Activated naive CD8-positive, alpha-beta T cell treated with anti-CD3 and anti-CD28 coated beads, Interleukin-2, amount 10 ng/mL, durations not matched to agents 7 days and 5 days (primary cell): Measurements from ENCODE around the gene TRIM28. TPM values are rescaled to one million over a fixed set of nuclear protein-coding genes. Genes with fewer than 3 reads are reported as not detected.

Experiments
- ATAC-seq: fragments of 150-1000 bp; cut with Tn5 transposase; one replicate; pipeline ENCODE4 v1.10.0; 2021; ENCODE audit warnings: low read depth, moderate library complexity
- POLR2A ChIA-PET: fragments of 350-600 bp; sonication (Branson Sonifier 250); formaldehyde crosslinking; loops from one replicate; lab custom pipeline; 2021; ENCODE audit warnings: antibody characterized with exemption; lab: Charles Lee
- DNase-seq: peaks from one replicate; pipeline ENCODE4 v3.0.0; 2021
- H3K27ac Mint-ChIP-seq: one replicate; pipeline ENCODE4 v1.8.0; 2022; ENCODE audit warnings: mild to moderate bottlenecking, mixed read lengths
- H3K27me3 Mint-ChIP-seq: one replicate; pipeline ENCODE4 v1.8.0; 2022; ENCODE audit warnings: mild to moderate bottlenecking, moderate library complexity, mixed read lengths
- H3K36me3 Mint-ChIP-seq: one replicate; pipeline ENCODE4 v1.8.0; 2021; ENCODE audit warnings: mild to moderate bottlenecking, mixed read lengths
- H3K4me1 Mint-ChIP-seq: one replicate; pipeline ENCODE4 v1.8.0; 2021; ENCODE audit warnings: mixed read lengths
- H3K4me3 Mint-ChIP-seq: one replicate; pipeline ENCODE4 v1.8.0; 2022; ENCODE audit warnings: mild to moderate bottlenecking, moderate library complexity, mixed read lengths
- H3K9me3 Mint-ChIP-seq: one replicate; pipeline ENCODE4 v1.8.0; 2021; ENCODE audit warnings: mixed read lengths
- total RNA-seq, 2 experiments: library from RNA; stranded (reverse); gene quantifications; one replicate each; pipeline ENCODE4 v1.2.3, GENCODE V29; 2021

TRIM28 gene
- total RNA-seq, 2 experiments from 2014 or later = 409 to 412 TPM

- Mint-ChIP-seq H3K9me3 (no peaks in the 10 kb centered on the region), H3K27ac (peak overlapping the region; percentile 96), H3K27me3 (no peaks in the 10 kb centered on the region), H3K4me3 (peak overlapping the region; percentile 86), H3K36me3 (peaks cover 8% of the 10 kb centered on the region), H3K4me1 (peaks cover 30% of the 10 kb centered on the region)
- ATAC-seq (peak; percentile 9), DNase-seq (peak; percentile 72)
- POLR2A ChIA-PET = interaction anchor here (1.2 to 5.9 kb wide), 10 partner anchors 8 to 200 kb away, joined by 4 to 50 read pairs (median 8); partner anchors contain the start of genes CHMP2A, MZF1, TRIM28 and ZBTB45
These were observed 18.5 kb downstream of the TRIM28 start for GRCh38 chr19:58562122-58563033.

GRCh38 chr19:58563034-58563573, 19.2 kb downstream of the TRIM28 start:
- peaks cover 3% of the 10 kb centered on the region for H3K36me3 Mint-ChIP-seq
- peaks cover 31% of the 10 kb centered on the region for H3K4me1 Mint-ChIP-seq
- no peaks in the 10 kb centered on the region for H3K27me3 Mint-ChIP-seq
- DNase-seq (peak; percentile 63), ATAC-seq (no peak)
- POLR2A ChIA-PET = interaction anchor here (0.6 to 5.9 kb wide), 9 partner anchors 8 to 49 kb away, joined by 3 to 50 read pairs (median 9); partner anchors contain the start of genes CHMP2A, MZF1, TRIM28 and ZBTB45
- H3K4me3 Mint-ChIP-seq = peak overlapping the region; percentile 86
- peak overlapping the region; percentile 96 for H3K27ac Mint-ChIP-seq
- H3K9me3 Mint-ChIP-seq = no peaks in the 10 kb centered on the region

GRCh38 chr19:58563823-58564222, 20.0 kb downstream of the TRIM28 start:
- Mint-ChIP-seq H3K4me1 (peaks cover 35% of the 10 kb centered on the region), H3K27ac (peak overlapping the region; percentile 96), H3K36me3 (peaks cover 4% of the 10 kb centered on the region), H3K27me3 (no peaks in the 10 kb centered on the region), H3K9me3 (no peaks in the 10 kb centered on the region), H3K4me3 (peak overlapping the region; percentile 86)
- POLR2A ChIA-PET = interaction anchor here (0.9 to 4.0 kb wide), 4 partner anchors 9 to 43 kb away, joined by 3 to 26 read pairs (median 10); partner anchors contain the start of genes CHMP2A, MZF1 and ZBTB45
- DNase-seq = no peak
- no peak for ATAC-seq

- ATAC-seq (no peak), DNase-seq (no peak)
- no peak overlapping the region for H3K4me3 Mint-ChIP-seq
- no peaks in the 10 kb centered on the region for H3K9me3 Mint-ChIP-seq
- no peak overlapping the region for H3K27ac Mint-ChIP-seq
- peaks cover 30% of the 10 kb centered on the region for H3K4me1 Mint-ChIP-seq
- H3K36me3 Mint-ChIP-seq = peaks cover 10% of the 10 kb centered on the region
- POLR2A ChIA-PET = interaction anchor here (1.9 to 2.6 kb wide), 2 partner anchors 12 to 23 kb away, joined by 8 to 9 read pairs; partner anchors contain the start of genes CHMP2A and TRIM28
- H3K27me3 Mint-ChIP-seq = no peaks in the 10 kb centered on the region
These were observed 23.1 kb downstream of the TRIM28 start for GRCh38 chr19:58566989-58567388.

GRCh38 chr19:58568453-58569130, 24.7 kb downstream of the TRIM28 start:
- ATAC-seq (no peak), DNase-seq (no peak)
- peaks cover 11% of the 10 kb centered on the region for H3K36me3 Mint-ChIP-seq
- no peaks in the 10 kb centered on the region for H3K27me3 Mint-ChIP-seq
- no peak overlapping the region for H3K4me3 Mint-ChIP-seq
- POLR2A ChIA-PET = interaction anchor here (0.8 to 4.9 kb wide), 4 partner anchors 8 to 25 kb away, joined by 3 to 50 read pairs (median 6); partner anchors contain the start of genes CHMP2A, TRIM28 and UBE2M
- peaks cover 35% of the 10 kb centered on the region for H3K4me1 Mint-ChIP-seq
- H3K9me3 Mint-ChIP-seq = no peaks in the 10 kb centered on the region
- peak overlapping the region; percentile 46 for H3K27ac Mint-ChIP-seq

GRCh38 chr19:58569191-58569942, 25.5 kb downstream of the TRIM28 start:
- DNase-seq (no peak), ATAC-seq (no peak)
- H3K9me3 Mint-ChIP-seq = no peaks in the 10 kb centered on the region
- H3K27me3 Mint-ChIP-seq = no peaks in the 10 kb centered on the region
- peaks cover 32% of the 10 kb centered on the region for H3K4me1 Mint-ChIP-seq
- POLR2A ChIA-PET = interaction anchor here (0.8 to 4.9 kb wide), 4 partner anchors 9 to 26 kb away, joined by 3 to 50 read pairs (median 3); partner anchors contain the start of genes TRIM28 and UBE2M
- no peak overlapping the region for H3K4me3 Mint-ChIP-seq
- peaks cover 11% of the 10 kb centered on the region for H3K36me3 Mint-ChIP-seq
- H3K27ac Mint-ChIP-seq = peak overlapping the region; percentile 15

GRCh38 chr19:58569943-58570670, 26.2 kb downstream of the TRIM28 start:
- no peak for DNase-seq
- H3K27ac Mint-ChIP-seq = no peak overlapping the region

GRCh38 chr19:58570770-58571574, 27.1 kb downstream of the TRIM28 start:
- peaks cover 33% of the 10 kb centered on the region for H3K4me1 Mint-ChIP-seq
- no peaks in the 10 kb centered on the region for H3K9me3 Mint-ChIP-seq
- POLR2A ChIA-PET = interaction anchor here (1.3 to 4.9 kb wide), 3 partner anchors 10 to 51 kb away, joined by 3 to 50 read pairs (median 10); partner anchors contain the start of genes TRIM28, UBE2M and ZBTB45
- H3K4me3 Mint-ChIP-seq = no peak overlapping the region
- H3K36me3 Mint-ChIP-seq = peaks cover 10% of the 10 kb centered on the region
- no peaks in the 10 kb centered on the region for H3K27me3 Mint-ChIP-seq
- no peak for ATAC-seq
- DNase-seq = peak; percentile 26
- H3K27ac Mint-ChIP-seq = no peak overlapping the region

More at GRCh38 chr19:58569943-58570670, 26.2 kb downstream of the TRIM28 start:
- H3K4me1 Mint-ChIP-seq = peaks cover 30% of the 10 kb centered on the region
- no peak for ATAC-seq
- POLR2A ChIA-PET = interaction anchor here (1.3 to 4.9 kb wide), 4 partner anchors 8 to 50 kb away, joined by 3 to 50 read pairs (median 6); partner anchors contain the start of genes TRIM28, UBE2M and ZBTB45
- H3K9me3 Mint-ChIP-seq = no peaks in the 10 kb centered on the region
- H3K36me3 Mint-ChIP-seq = peaks cover 10% of the 10 kb centered on the region
- H3K27me3 Mint-ChIP-seq = no peaks in the 10 kb centered on the region
- H3K4me3 Mint-ChIP-seq = no peak overlapping the region

- H3K27ac Mint-ChIP-seq = peak overlapping the region; percentile 100
- peaks cover 10% of the 10 kb centered on the region for H3K36me3 Mint-ChIP-seq
- H3K4me3 Mint-ChIP-seq = peak overlapping the region; percentile 98
- DNase-seq = no peak
- H3K4me1 Mint-ChIP-seq = peaks cover 34% of the 10 kb centered on the region
- POLR2A ChIA-PET = interaction anchor here (1.5 to 4.9 kb wide), 3 partner anchors 11 to 51 kb away, joined by 4 to 50 read pairs (median 10); partner anchors contain the start of genes UBE2M and ZBTB45
- ATAC-seq = no peak
- no peaks in the 10 kb centered on the region for H3K27me3 Mint-ChIP-seq
- H3K9me3 Mint-ChIP-seq = no peaks in the 10 kb centered on the region
These were observed 27.7 kb downstream of the TRIM28 start for GRCh38 chr19:58571575-58571947.

GRCh38 chr19:58572026-58572817, 28.4 kb downstream of the TRIM28 start:
- DNase-seq (no peak), ATAC-seq (no peak)
- Mint-ChIP-seq H3K9me3 (no peaks in the 10 kb centered on the region), H3K27ac (peak overlapping the region; percentile 100), H3K36me3 (peaks cover 10% of the 10 kb centered on the region), H3K27me3 (no peaks in the 10 kb centered on the region), H3K4me1 (peaks cover 34% of the 10 kb centered on the region), H3K4me3 (peak overlapping the region; percentile 98)
- POLR2A ChIA-PET = interaction anchor here (0.6 to 4.9 kb wide), 7 partner anchors 12 to 294 kb away, joined by 3 to 50 read pairs (median 4); partner anchors contain the start of genes CHMP2A, TRIM28, UBE2M and ZBTB45
